Spleen (tissue), 11 donors: ENCODE data around the gene ACTN1. TPM values are rescaled to one million over a fixed set of nuclear protein-coding genes. Genes with fewer than 3 reads are reported as not detected.

Experiments
- DNase-seq: peaks from one replicate; pipeline ENCODE4 v3.0.0-alpha.2; 2020
- H3K27ac ChIP-seq, 8 donors: fragments of 200-600 bp; sonication (generic) in 7 of 8; 1 replicate in 4 of 8; 2 replicates in 4 of 8; pipeline versions ENCODE4 v1.5.0 to v1.8.0; 2016 to 2021; ENCODE audit warnings: inconsistent platforms in 4 of 8, mild to moderate bottlenecking in 4 of 8, moderate library complexity in 1 of 8
- H3K27me3 ChIP-seq, 7 donors: fragments of 200-600 bp; sonication (generic) in 6 of 7; replicated peaks in 1 of 7; 1 replicate in 4 of 7; 2 replicates in 3 of 7; pipeline versions ENCODE4 v1.5.0 to v1.8.0; 2016 to 2021; ENCODE audit warnings: inconsistent platforms in 3 of 7, mild to moderate bottlenecking in 1 of 7
- H3K36me3 ChIP-seq, 6 donors: fragments of 200-600 bp; sonication (generic) in 5 of 6; 1 replicate in 4 of 6; 2 replicates in 2 of 6; pipeline versions ENCODE4 v1.5.0 to v1.8.0; 2016 to 2021; ENCODE audit warnings: inconsistent platforms in 2 of 6
- H3K4me1 ChIP-seq, 6 donors: fragments of 200-600 bp; sonication (generic) in 5 of 6; 1 replicate in 3 of 6; 2 replicates in 3 of 6; pipeline versions ENCODE4 v1.5.0 to v1.8.0; 2016 to 2021; ENCODE audit warnings: inconsistent platforms in 3 of 6
- H3K4me3 ChIP-seq, 8 donors: fragments of 200-600 bp; sonication (generic) in 7 of 8; 1 replicate in 4 of 8; 2 replicates in 4 of 8; pipeline versions ENCODE4 v1.5.0 to v1.8.0; 2016 to 2021; ENCODE audit warnings: inconsistent platforms in 4 of 8, mild to moderate bottlenecking in 4 of 8, moderate library complexity in 2 of 8
- H3K9me3 ChIP-seq, 8 donors: fragments of 200-600 bp; sonication (generic) in 7 of 8; 1 replicate in 4 of 8; 2 replicates in 4 of 8; pipeline versions ENCODE4 v1.5.0 to v1.8.0; 2016 to 2021; ENCODE audit warnings: inconsistent platforms in 4 of 8
- POLR2A ChIP-seq, 3 donors: fragments of 450-650 bp; IDR thresholded peaks; one replicate each; pipeline ENCODE4 v1.5.1; 2017; ENCODE audit warnings: antibody characterized with exemption in 3 of 3, mild to moderate bottlenecking in 1 of 3
- POLR2AphosphoS5 ChIP-seq, 3 donors: sonication (generic); formaldehyde crosslinking; IDR thresholded peaks; one replicate each; pipeline ENCODE4 v1.5.1; 2017; ENCODE audit warnings: antibody characterized with exemption in 3 of 3
- WGBS, 5 donors: extraction: QIAGEN DNeasy Blood & Tissue Kit in 3 of 5; methylation state at CpG; one replicate each; pipeline versions ENCODE4 v1.1.5 to v1.1.7; 2013 to 2018; 5-methylcytosine and 5-hydroxymethylcytosine counted together
- intact Hi-C: fragments of 100-400 bp; cut with DNase I; formaldehyde crosslinking; loops from one replicate; pipeline ENCODE4 v1.15.0; 2023; ENCODE audit warnings: low total_unique reads
- polyA plus RNA-seq, 3 donors: library from polyadenylated mRNA; stranded (reverse); fragments of 200-250 nt; gene quantifications; one replicate each; pipeline ENCODE4 v1.2.1, GENCODE V29; 2013
- total RNA-seq, 7 donors: library from RNA; depleted of rRNA in 3 of 7; stranded (reverse); fragments of >200 nt in 3 of 7; fragmentation: NEBNext Ultra II Directional in 4 of 7; extraction: Animal tissue kit (Norgen Biotek cat#: 25700) in 4 of 7; gene quantifications; one replicate each; pipeline versions ENCODE4 v1.1.0 to v1.2.1, GENCODE V29; 2016 to 2021
- TF ChIP-seq, protein P1 (sequence below), 11 experiments: fragments of 200-600 bp in 7 of 11; fragments of 450-650 bp in 4 of 11; sonication (generic) in 4 of 11; IDR thresholded peaks in 8 of 11; conservative IDR thresholded peaks in 3 of 11; 1 replicate in 7 of 11; 2 replicates in 4 of 11; pipeline versions ENCODE4 v1.4.0 to v1.8.0; 2016 to 2021; ENCODE audit warnings: antibody characterized with exemption in 11 of 11, inconsistent platforms in 4 of 11, mild to moderate bottlenecking in 1 of 11
- donor health status: healthy with polysubstance abuse.
- donor health status: DM: no; HTN: no; CAD: no; lungs with moderate emphysema.
- donor health status: DM: no; HTN: no; CAD: no.
- donor health status: Bipolar disorder and iron deficiency.
- donor health status: healthy.
- donor health status: DM: no; HTN: no; CAD: no.
- donor health status: DM: yes; HTN: yes; CAD: no.

The ACTN1 gene
- total and polyA plus RNA-seq, 10 donors, result 15.4 to 315 (median 95.4) TPM

DNA sequence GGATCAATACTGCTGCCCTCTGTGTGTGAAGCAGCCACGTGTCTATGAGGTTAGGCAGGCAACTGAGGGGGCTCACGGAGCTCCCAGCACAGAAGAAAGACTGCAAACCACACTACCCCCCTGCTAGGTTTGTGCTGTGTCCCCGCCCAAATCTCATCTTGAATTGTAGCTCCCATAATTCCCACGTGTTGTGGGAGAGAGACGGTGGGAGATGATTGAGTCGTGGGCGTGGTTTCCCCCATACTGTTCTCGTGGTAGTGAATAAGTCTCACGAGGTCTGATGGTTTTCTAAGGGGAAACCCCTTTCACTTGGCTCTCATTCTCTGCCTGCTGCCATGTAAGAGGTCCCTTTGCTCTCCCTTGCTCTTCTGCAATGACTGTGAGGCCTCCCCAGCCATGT is 68.6 kb downstream of the ACTN1 start:
- Histone ChIP-seq H3K36me3 (peaks cover 0 to 69% (median 17%) of the 10 kb centered on the region in 6 donors), H3K4me1 (peaks cover 0 to 41% (median 13%) of the 10 kb centered on the region in 6 donors), H3K27me3 (peaks cover 0 to 6% (median 0%) of the 10 kb centered on the region in 7 donors), H3K9me3 (no peaks in the 10 kb centered on the region), H3K27ac (no peak overlapping the region), H3K4me3 (no peak overlapping the region)
- WGBS, 5 donors, result 51 to 69% (median 62%) methylated on average over 9 of the region's 9 CpGs
- no peak for DNase-seq
- intact Hi-C loops, result loop anchor here (5.0 kb wide), 1 partner anchor 197 kb away; no protein-coding TSS in a partner anchor
- TF ChIP-seq POLR2AphosphoS5 (IDR thresholded peaks at IDR 0.05), result no peak
- TF ChIP-seq, protein P1, sequence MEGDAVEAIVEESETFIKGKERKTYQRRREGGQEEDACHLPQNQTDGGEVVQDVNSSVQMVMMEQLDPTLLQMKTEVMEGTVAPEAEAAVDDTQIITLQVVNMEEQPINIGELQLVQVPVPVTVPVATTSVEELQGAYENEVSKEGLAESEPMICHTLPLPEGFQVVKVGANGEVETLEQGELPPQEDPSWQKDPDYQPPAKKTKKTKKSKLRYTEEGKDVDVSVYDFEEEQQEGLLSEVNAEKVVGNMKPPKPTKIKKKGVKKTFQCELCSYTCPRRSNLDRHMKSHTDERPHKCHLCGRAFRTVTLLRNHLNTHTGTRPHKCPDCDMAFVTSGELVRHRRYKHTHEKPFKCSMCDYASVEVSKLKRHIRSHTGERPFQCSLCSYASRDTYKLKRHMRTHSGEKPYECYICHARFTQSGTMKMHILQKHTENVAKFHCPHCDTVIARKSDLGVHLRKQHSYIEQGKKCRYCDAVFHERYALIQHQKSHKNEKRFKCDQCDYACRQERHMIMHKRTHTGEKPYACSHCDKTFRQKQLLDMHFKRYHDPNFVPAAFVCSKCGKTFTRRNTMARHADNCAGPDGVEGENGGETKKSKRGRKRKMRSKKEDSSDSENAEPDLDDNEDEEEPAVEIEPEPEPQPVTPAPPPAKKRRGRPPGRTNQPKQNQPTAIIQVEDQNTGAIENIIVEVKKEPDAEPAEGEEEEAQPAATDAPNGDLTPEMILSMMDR (IDR thresholded peaks at IDR 0.05 in 8 of 11, conservative IDR thresholded peaks at IDR 0.05 in 3 of 11), result no peak
- TF ChIP-seq POLR2A (IDR thresholded peaks at IDR 0.05), result no peak

DNA sequence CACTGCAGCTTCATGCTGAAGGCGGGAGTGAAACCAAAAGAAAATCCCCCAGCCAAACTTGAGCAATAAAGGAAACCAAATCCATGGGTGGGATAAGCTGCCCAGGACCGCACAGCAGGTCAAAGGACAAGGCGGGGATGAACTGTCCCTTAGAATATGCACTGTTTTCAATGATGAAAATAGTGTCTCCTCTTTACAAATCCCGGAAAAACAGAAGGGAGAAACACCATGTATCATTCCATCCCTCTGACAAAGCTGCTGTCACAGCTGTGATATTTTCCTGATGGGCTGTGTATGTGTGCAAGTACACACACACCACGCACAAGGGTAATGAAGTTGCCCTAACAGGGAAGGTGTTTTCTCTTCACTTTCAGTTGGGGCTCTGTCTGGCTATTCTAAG is 70.3 kb downstream of the ACTN1 start:
- DNase-seq, result no peak
- H3K9me3 ChIP-seq, result no peaks in the 10 kb centered on the region
- intact Hi-C loops, result no loop called here
- peaks cover 0 to 33% (median 9%) of the 10 kb centered on the region in 6 donors for H3K4me1 ChIP-seq
- H3K27me3 ChIP-seq, result peaks cover 0 to 6% (median 0%) of the 10 kb centered on the region in 7 donors
- peaks cover 0 to 80% (median 29%) of the 10 kb centered on the region in 6 donors for H3K36me3 ChIP-seq
- no peak for TF ChIP-seq POLR2A (IDR thresholded peaks at IDR 0.05)
- peak in 1 of 3 donors; percentile 9 for TF ChIP-seq POLR2AphosphoS5 (IDR thresholded peaks at IDR 0.05)
- H3K4me3 ChIP-seq, result no peak overlapping the region
- 73 to 82% (median 79%) methylated on average over 5 of the region's 5 CpGs for WGBS, 5 donors
- peak overlapping the region in 4 of 8 donors; percentile 13 to 57 (median 28) for H3K27ac ChIP-seq

DNA sequence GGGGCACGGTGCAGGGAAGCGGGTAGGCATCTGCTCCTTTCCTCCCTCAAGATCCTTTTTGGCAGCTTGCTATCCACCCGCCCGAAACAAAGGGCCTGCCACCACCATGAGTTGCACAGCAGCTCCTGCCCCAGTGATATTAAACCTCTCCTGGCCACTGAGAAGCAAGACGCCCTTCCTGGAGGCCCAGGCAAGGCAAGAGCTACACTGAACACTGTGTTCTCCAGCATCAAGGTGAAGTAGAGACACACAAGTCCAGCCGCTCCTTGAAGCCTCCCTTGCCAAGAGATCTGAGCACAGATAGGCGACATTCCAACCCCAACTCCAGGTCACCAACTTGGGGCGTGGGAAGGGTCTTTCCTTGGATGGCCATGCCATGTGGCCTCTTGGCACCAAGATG is 70.9 kb downstream of the ACTN1 start:
- Histone ChIP-seq H3K27me3 (peaks cover 0 to 6% (median 0%) of the 10 kb centered on the region in 7 donors), H3K36me3 (peaks cover 0 to 86% (median 33%) of the 10 kb centered on the region in 6 donors), H3K9me3 (no peaks in the 10 kb centered on the region), H3K4me1 (peaks cover 0 to 27% (median 7%) of the 10 kb centered on the region in 6 donors), H3K27ac (peak overlapping the region in 2 of 8 donors; percentile 30 to 46), H3K4me3 (no peak overlapping the region)
- no peak for DNase-seq
- WGBS, 5 donors, result 79 to 89% (median 88%) methylated on average over 8 of the region's 8 CpGs
- TF ChIP-seq POLR2AphosphoS5 (IDR thresholded peaks at IDR 0.05) (no peak), POLR2A (IDR thresholded peaks at IDR 0.05) (no peak)
- TF ChIP-seq, protein P1 (IDR thresholded peaks at IDR 0.05 in 8 of 11, conservative IDR thresholded peaks at IDR 0.05 in 3 of 11), result no peak
- intact Hi-C loops, result no loop called here

DNA sequence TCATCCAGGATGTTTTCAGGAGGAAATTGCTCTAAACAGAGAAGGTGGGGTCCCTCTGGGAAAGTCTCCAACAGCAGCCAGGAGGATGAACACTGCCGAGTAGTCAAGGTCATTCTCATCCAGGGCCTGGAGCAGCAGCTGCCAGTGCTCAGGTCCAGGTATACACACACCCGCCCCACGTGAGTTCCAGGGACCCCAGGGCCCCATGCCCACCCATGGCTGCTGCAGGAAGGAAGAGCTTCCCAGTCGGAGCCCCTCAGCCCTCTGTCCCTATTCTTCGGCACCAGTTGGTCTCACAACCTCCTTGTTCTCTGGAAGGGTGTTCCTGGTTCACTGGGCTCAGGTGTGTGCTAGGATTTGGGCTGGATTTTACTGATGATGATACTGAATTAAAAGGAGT is 72.7 kb downstream of the ACTN1 start:
- WGBS, 5 donors, result 72 to 94% (median 80%) methylated on average over 2 to 5 of the region's 5 CpGs
- TF ChIP-seq, protein P1 (IDR thresholded peaks at IDR 0.05 in 8 of 11, conservative IDR thresholded peaks at IDR 0.05 in 3 of 11), result no peak
- TF ChIP-seq POLR2AphosphoS5 (IDR thresholded peaks at IDR 0.05), result no peak
- no peak for TF ChIP-seq POLR2A (IDR thresholded peaks at IDR 0.05)
- Histone ChIP-seq H3K9me3 (no peaks in the 10 kb centered on the region), H3K27ac (no peak overlapping the region), H3K36me3 (peaks cover 0 to 97% (median 46%) of the 10 kb centered on the region in 6 donors), H3K4me3 (no peak overlapping the region), H3K4me1 (peaks cover 0 to 14% (median under 1%) of the 10 kb centered on the region in 6 donors), H3K27me3 (no peaks in the 10 kb centered on the region)
- DNase-seq, result no peak
- intact Hi-C loops, result no loop called here
